Glutamatergic neuron (in vitro differentiated cells): ENCODE measurements around the gene HOMEZ. TPM values are rescaled to one million over a fixed set of nuclear protein-coding genes. Genes with fewer than 3 reads are reported as not detected.
A peak's percentile ranks its signal among the peaks of the same experiment; 100 is the strongest.

Experiments used
- DNase-seq: peaks from one replicate; pipeline ENCODE4 v3.0.0; 2022
- H3K27ac Mint-ChIP-seq: one replicate; pipeline ENCODE4 v1.8.0; 2020; ENCODE audit warnings: mild to moderate bottlenecking, mixed read lengths, inconsistent platforms; ENCODE audit not compliant: unreplicated experiment
- H3K27me3 Mint-ChIP-seq: one replicate; pipeline ENCODE4 v1.8.0; 2020; ENCODE audit warnings: mild to moderate bottlenecking, moderate library complexity, mixed read lengths, inconsistent platforms; ENCODE audit not compliant: unreplicated experiment
- H3K36me3 Mint-ChIP-seq: one replicate; pipeline ENCODE4 v1.8.0; 2020; ENCODE audit warnings: mild to moderate bottlenecking, mixed read lengths, inconsistent platforms; ENCODE audit not compliant: unreplicated experiment
- H3K4me1 Mint-ChIP-seq: one replicate; pipeline ENCODE4 v1.8.0; 2020; ENCODE audit warnings: mild to moderate bottlenecking, low read depth, mixed read lengths, inconsistent platforms; ENCODE audit not compliant: unreplicated experiment
- H3K4me3 Mint-ChIP-seq: one replicate; pipeline ENCODE4 v1.8.0; 2020; ENCODE audit warnings: mild to moderate bottlenecking, mixed read lengths, inconsistent platforms; ENCODE audit not compliant: unreplicated experiment
- H3K9me3 Mint-ChIP-seq: one replicate; pipeline ENCODE4 v1.8.0; 2020; ENCODE audit warnings: mild to moderate bottlenecking, moderate library complexity, mixed read lengths, inconsistent platforms; ENCODE audit not compliant: unreplicated experiment
- total RNA-seq: library from RNA; stranded (reverse); fragmentation: NEBNext Ultra II Directional; extraction: Animal tissue kit (Norgen Biotek cat#: 25700); gene quantifications from one replicate; pipeline ENCODE4 v1.2.1, GENCODE V29; 2021; ENCODE audit not compliant: unreplicated experiment
- TF ChIP-seq, protein P1 (sequence below): fragments of 200-600 bp; sonication (generic); IDR thresholded peaks from one replicate; pipeline ENCODE4 v1.5.0; 2021; ENCODE audit not compliant: partially characterized antibody, unreplicated experiment

HOMEZ gene
- total RNA-seq, 1 donor from 2014 or later, result 12.2 TPM

DNA sequence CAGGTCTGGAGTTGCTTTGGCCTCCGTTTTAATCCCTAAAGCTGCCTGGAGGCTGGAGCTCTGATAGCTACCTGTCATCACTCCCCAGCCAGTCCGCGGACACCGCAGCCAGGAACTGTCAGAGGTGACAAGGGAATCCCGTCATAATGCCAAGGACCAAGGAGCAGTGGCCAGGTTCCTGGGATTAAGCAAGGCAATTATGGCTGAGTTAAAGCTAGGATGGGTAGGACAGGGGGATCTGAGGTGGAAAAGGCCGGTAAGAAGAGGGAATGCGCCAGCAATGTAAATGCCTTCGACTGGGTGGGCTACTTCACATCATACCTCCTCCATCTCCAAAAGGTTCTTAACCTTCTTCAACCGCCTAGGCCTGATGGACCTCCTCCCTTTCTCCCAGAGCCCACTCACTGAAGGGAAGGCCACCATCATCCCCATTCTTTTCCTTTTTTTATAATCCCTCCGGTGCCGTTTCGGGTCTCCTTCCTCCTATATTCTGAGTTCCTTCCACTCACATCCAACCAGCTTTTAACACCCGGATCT is 14.8 kb upstream of the HOMEZ start:
- H3K4me1 Mint-ChIP-seq, result peaks cover 4% of the 10 kb centered on the region
- H3K4me3 Mint-ChIP-seq, result peak overlapping the region; percentile 94
- peaks cover 20% of the 10 kb centered on the region for H3K27me3 Mint-ChIP-seq
- H3K27ac Mint-ChIP-seq, result peak overlapping the region; percentile 97
- peaks cover 19% of the 10 kb centered on the region for H3K9me3 Mint-ChIP-seq
- DNase-seq, result peak; percentile 31
- TF ChIP-seq, protein P1, sequence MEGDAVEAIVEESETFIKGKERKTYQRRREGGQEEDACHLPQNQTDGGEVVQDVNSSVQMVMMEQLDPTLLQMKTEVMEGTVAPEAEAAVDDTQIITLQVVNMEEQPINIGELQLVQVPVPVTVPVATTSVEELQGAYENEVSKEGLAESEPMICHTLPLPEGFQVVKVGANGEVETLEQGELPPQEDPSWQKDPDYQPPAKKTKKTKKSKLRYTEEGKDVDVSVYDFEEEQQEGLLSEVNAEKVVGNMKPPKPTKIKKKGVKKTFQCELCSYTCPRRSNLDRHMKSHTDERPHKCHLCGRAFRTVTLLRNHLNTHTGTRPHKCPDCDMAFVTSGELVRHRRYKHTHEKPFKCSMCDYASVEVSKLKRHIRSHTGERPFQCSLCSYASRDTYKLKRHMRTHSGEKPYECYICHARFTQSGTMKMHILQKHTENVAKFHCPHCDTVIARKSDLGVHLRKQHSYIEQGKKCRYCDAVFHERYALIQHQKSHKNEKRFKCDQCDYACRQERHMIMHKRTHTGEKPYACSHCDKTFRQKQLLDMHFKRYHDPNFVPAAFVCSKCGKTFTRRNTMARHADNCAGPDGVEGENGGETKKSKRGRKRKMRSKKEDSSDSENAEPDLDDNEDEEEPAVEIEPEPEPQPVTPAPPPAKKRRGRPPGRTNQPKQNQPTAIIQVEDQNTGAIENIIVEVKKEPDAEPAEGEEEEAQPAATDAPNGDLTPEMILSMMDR, result no peak
- H3K36me3 Mint-ChIP-seq, result peaks cover 9% of the 10 kb centered on the region

DNA sequence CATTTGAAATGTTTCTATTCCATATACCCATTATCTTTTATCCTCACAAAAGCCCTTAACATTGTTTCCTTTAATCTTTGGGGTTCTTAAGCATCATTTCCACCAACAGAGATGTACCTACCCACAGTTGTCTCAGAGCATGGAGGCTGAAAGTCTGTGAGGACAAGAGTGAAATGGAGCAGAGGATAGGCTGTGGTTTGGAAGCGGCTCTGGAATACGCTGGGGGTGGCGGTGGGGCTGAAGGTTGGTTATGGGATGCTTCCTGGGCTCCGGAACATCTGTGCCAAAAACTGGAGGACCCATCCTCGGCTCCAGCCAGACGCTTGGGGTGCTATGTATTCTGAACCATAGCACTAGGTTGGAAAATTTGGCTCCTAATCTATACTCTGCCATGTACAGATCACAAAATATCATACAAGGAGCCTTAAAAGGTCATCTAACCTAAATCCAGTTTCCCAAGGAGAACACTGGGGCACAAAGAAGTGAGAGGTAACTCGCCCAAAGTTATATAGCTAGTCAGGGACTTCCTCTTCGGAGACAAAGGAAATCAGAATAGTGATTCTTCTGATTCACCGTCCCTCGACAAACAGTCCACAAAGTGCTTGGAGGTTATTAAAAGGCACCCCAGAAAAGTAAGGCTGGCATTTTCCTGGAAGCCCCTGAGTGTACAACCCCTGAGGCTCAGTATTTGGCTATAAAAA is 14.2 kb upstream of the HOMEZ start:
- TF ChIP-seq, protein P1, result no peak
- H3K9me3 Mint-ChIP-seq, result peaks cover 17% of the 10 kb centered on the region
- no peak for DNase-seq
- H3K4me1 Mint-ChIP-seq, result peaks cover 5% of the 10 kb centered on the region
- peaks cover 20% of the 10 kb centered on the region for H3K27me3 Mint-ChIP-seq
- peak overlapping the region; percentile 97 for H3K27ac Mint-ChIP-seq
- H3K4me3 Mint-ChIP-seq, result peak overlapping the region; percentile 94
- H3K36me3 Mint-ChIP-seq, result peaks cover 9% of the 10 kb centered on the region

DNA sequence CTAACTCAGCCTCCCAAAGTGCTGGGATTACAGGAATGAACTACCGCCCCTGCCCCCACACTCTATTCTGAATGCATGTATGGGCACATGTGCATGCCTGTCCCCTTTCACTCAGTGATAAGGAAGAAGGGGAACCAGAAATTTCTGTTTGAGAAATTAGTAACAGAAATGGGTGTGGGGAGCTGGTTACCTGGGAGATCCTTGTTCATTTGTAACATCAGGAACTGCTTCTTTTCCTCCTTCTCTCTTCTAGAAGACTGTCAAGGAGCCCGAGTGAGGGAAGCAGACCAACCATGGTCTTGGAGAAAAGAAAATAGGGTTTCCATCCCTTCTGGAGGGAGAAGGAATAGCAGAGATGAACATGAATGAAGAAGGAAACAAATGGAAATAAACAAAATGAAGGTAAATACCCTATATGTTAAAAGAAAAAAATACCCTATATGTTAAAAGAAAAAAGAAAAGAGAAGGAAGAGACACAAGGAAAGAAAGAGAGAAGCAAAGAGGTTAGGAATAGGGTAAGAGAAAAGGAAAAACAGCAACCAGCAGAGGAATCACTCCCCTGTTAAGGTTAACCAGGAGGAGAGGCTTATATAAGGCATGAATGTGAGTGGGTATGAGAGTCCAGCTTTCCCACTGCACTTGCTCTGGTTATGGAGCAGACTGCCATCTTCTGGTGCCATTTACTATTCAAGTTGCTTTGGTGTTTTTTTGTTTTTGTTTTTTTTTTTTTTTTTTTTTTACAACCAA is 13.5 kb upstream of the HOMEZ start:
- TF ChIP-seq, protein P1, result peak; percentile 4
- H3K4me1 Mint-ChIP-seq, result peaks cover 5% of the 10 kb centered on the region
- H3K27me3 Mint-ChIP-seq, result peaks cover 17% of the 10 kb centered on the region
- peak overlapping the region; percentile 67 for H3K4me3 Mint-ChIP-seq
- DNase-seq, result no peak
- H3K36me3 Mint-ChIP-seq, result peaks cover 9% of the 10 kb centered on the region
- H3K27ac Mint-ChIP-seq, result no peak overlapping the region
- peaks cover 19% of the 10 kb centered on the region for H3K9me3 Mint-ChIP-seq

DNA sequence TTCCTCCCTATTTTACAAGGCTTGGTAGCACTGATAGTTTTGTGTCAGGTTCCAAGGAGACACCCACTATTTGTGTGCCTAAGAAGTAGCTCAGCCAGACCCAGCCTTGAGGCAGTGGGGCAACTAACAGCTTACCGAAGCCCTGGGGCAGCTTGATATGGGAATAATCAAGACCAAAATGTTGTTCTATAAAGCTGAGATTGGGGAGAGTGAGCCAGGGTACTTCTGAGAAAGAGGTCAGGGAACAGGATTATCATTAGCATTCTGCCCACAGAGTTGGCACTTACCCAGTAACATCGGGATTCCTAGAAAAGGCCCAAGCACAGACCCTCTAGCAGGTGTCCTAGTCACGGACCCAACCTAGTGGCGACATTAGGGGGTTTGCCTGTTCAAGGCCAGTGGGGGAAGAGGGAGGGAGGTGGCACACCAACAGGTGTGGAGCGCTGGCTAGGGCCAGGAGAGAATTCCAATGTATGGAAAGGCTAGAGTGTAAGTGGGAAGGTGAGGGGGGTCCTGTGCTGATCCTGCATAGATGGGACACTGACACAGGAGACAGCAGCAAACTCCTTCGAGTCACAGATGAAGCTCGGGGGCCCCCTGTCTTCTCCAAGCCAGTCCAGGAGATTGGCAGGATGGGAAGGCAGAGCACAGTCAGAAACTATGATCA is 11.8 kb upstream of the HOMEZ start:
- Mint-ChIP-seq H3K4me3 (peak overlapping the region; percentile 20), H3K4me1 (peaks cover 8% of the 10 kb centered on the region), H3K27ac (no peak overlapping the region), H3K27me3 (peaks cover 22% of the 10 kb centered on the region), H3K9me3 (peaks cover 20% of the 10 kb centered on the region), H3K36me3 (peaks cover 9% of the 10 kb centered on the region)
- DNase-seq, result no peak
- TF ChIP-seq, protein P1, result no peak
